Measurements from ENCODE around the gene MAMDC4. TPM values are rescaled to one million over a fixed set of nuclear protein-coding genes. Genes with fewer than 3 reads are reported as not detected.
"Not testable (repeated sequence)": the region's sequence is repeated elsewhere in the genome, so short reads cannot be mapped to it uniquely, and the experiment has no call there.

The MAMDC4 gene
- total and polyA plus RNA-seq, 3 donors from 2014 or later: 8.1 to 21.9 (median 18.3) TPM

DNA sequence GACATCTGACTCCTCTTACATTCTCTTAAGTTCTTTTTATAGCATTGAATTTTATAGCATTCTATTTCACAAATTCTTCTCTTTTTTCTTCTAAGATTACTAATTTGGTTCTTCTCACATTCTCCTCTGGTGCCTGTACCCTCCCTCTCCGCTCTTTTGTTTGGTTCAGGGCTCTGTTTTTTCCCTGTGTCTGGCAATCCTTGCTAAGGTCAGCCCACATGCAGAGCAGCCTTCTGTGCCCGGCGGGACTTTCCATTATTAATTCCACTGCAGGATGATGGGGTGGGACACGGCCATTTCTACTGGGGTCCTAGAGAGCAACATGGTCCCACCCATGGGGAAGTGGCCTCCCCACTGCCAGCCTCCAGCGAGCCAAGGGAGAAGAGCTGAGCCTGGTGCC lies 24.3 kb downstream of the MAMDC4 start:
- Histone ChIP-seq H3K4me3 (no peak overlapping the region), H3K9me3 (no peaks in the 10 kb centered on the region), H3K4me1 (no peaks in the 10 kb centered on the region), H3K36me3 (ENCODE audit: low read depth, missing control alignments) (no peaks in the 10 kb centered on the region), H3K27ac (no peak overlapping the region), H3K27me3 (no peaks in the 10 kb centered on the region)
- DNase-seq: no peak
- WGBS, 2 donors: 86 to 92% methylated on average over 5 of the region's 5 CpGs
- TF ChIP-seq, protein P1, sequence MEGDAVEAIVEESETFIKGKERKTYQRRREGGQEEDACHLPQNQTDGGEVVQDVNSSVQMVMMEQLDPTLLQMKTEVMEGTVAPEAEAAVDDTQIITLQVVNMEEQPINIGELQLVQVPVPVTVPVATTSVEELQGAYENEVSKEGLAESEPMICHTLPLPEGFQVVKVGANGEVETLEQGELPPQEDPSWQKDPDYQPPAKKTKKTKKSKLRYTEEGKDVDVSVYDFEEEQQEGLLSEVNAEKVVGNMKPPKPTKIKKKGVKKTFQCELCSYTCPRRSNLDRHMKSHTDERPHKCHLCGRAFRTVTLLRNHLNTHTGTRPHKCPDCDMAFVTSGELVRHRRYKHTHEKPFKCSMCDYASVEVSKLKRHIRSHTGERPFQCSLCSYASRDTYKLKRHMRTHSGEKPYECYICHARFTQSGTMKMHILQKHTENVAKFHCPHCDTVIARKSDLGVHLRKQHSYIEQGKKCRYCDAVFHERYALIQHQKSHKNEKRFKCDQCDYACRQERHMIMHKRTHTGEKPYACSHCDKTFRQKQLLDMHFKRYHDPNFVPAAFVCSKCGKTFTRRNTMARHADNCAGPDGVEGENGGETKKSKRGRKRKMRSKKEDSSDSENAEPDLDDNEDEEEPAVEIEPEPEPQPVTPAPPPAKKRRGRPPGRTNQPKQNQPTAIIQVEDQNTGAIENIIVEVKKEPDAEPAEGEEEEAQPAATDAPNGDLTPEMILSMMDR (IDR thresholded peaks at IDR 0.05): no peak
- intact Hi-C loops (cut with DNase I; ENCODE audit: low total_unique reads): no loop called here

DNA sequence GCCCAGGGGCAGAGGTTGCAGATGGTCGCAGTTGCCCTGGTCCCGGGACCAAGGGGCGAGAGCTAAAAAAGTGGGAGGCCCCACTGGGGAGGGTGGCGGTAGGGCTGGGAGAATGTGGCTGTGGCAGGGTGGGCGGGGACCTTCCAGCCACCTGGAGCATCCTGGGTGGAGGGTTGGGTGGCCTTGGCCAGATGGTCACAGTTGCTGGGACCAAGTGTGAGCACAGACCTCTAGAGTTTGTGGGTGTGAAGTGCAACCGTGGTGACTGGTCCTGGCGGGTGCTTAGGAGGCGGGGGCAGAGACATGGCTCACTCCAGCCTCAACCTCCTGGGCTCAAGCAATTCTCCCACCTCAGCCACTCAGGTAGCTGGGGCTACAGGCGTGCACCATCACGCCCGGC lies 28.5 kb downstream of the MAMDC4 start:
- no peak overlapping the region for H3K27ac ChIP-seq
- TF ChIP-seq, protein P1 (IDR thresholded peaks at IDR 0.05): no peak
- TF ChIP-seq POLR2A (IDR thresholded peaks at IDR 0.05): no peak
- intact Hi-C loops (cut with DNase I; ENCODE audit: low total_unique reads): no loop called here
- WGBS, 2 donors: 85% methylated on average over 11 of the region's 11 CpGs
- no peaks in the 10 kb centered on the region for H3K36me3 ChIP-seq (ENCODE audit: low read depth, missing control alignments)
- H3K4me1 ChIP-seq: no peaks in the 10 kb centered on the region
- no peaks in the 10 kb centered on the region for H3K9me3 ChIP-seq
- no peaks in the 10 kb centered on the region for H3K27me3 ChIP-seq
- no peak for DNase-seq
- no peak overlapping the region for H3K4me3 ChIP-seq

DNA sequence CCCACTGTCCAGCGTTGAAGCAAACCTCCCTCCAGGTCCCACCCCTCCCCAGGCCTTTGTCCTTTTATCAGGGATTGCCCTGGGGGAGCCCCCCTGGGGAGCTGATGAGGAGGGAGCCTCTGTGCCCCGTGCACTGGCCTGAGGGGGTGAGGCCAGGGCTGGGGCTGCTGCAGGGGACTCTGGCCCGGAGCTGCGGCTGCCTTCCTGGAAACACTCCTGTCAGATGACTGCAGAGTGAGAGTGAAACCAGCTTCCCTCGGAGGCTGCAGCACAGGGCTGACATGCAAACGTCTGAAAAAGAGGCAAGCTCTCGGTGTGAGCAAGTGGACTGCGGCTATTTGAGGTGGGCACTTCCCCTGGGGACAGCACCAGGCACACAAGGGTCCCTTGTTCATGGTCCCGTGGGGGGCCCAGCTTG lies 29.6 kb downstream of the MAMDC4 start:
- DNase-seq: no peak
- 30 to 38% methylated on average over 7 to 9 of the region's 9 CpGs for WGBS, 2 donors
- TF ChIP-seq, protein P1 (IDR thresholded peaks at IDR 0.05): no peak

DNA sequence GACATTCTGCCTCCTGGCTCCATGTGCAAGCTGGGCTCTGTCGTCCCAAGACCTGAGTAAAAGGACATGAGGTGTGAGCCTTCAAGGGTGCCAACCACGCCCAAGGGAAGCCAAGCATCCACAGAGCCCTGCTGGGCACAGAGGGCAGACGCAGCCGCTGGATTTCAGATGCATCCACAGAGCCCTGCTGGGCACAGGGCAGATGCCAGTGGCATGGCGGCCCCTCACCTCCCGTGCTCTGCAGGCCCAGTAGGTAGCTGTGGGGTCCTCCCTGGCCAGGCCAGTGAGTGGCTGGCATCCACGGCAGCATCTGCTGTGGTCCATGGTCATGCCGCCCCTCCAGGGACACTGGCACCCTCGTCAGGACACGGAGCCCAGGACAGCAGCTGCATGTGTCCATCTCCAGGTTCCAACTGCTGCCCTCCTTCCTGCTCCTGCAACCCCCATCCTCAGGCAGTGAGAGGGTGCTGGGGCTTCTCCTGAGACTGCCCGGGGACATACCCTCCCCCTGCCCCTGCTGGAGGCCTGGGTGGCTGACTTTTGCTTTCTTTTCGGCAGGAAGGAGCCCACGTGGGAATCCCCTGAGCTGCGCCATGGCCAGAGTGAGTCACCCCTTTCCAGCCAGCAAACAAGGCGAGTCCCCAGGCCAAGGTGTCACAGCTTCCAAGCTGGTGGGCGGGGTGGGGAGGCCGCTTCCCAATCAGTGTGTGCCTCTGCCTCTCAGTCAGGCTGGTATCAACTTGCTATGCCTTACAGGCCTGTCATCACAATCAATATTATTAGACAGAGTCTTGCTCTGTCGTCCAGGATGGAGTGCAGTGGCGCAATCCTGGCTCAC lies 30.2 kb downstream of the MAMDC4 start:
- TF ChIP-seq, protein P1 (IDR thresholded peaks at IDR 0.05): no peak
- no peak for TF ChIP-seq POLR2A (IDR thresholded peaks at IDR 0.05)
- intact Hi-C loops (cut with DNase I; ENCODE audit: low total_unique reads): no loop called here
- WGBS, 2 donors: 69 to 75% methylated on average over 10 to 19 of the region's 19 CpGs
- no peaks in the 10 kb centered on the region for H3K27me3 ChIP-seq
- H3K27ac ChIP-seq: no peak overlapping the region
- DNase-seq: no peak
- no peaks in the 10 kb centered on the region for H3K36me3 ChIP-seq (ENCODE audit: low read depth, missing control alignments)
- H3K4me1 ChIP-seq: peaks cover 4% of the 10 kb centered on the region
- no peaks in the 10 kb centered on the region for H3K9me3 ChIP-seq
- H3K4me3 ChIP-seq: no peak overlapping the region

More for the DNA sequence above, 29.6 kb downstream of the MAMDC4 start:
- intact Hi-C loops (cut with DNase I; ENCODE audit: low total_unique reads): no loop called here
- no peaks in the 10 kb centered on the region for H3K9me3 ChIP-seq
- no peak overlapping the region for H3K4me3 ChIP-seq
- H3K4me1 ChIP-seq: no peaks in the 10 kb centered on the region
- no peaks in the 10 kb centered on the region for H3K36me3 ChIP-seq (ENCODE audit: low read depth, missing control alignments)
- no peak overlapping the region for H3K27ac ChIP-seq
- no peaks in the 10 kb centered on the region for H3K27me3 ChIP-seq

DNA sequence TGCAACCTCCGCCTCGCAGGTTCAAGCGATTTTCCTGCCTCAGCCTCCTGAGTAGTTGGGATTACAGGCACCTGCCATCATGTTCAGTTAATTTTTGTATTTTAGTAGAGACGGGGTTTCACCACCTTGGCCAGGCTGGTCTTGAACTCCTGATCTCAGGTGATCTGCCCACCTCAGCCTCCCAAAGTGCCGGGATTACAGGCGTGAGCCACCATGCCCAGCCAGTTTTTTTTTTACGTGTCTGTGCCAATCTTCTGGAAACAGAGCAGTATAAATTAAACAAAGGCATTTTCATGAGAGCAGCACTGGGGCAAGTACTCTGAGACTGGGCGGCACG lies 30.8 kb downstream of the MAMDC4 start:
- H3K27ac ChIP-seq; H3K36me3 ChIP-seq (ENCODE audit: low read depth, missing control alignments); DNase-seq; intact Hi-C loops (cut with DNase I; ENCODE audit: low total_unique reads); H3K27me3 ChIP-seq; H3K9me3 ChIP-seq; H3K4me3 ChIP-seq; H3K4me1 ChIP-seq: not testable (repeated sequence)
- 80 to 89% methylated on average over 9 of the region's 9 CpGs for WGBS, 2 donors

DNA sequence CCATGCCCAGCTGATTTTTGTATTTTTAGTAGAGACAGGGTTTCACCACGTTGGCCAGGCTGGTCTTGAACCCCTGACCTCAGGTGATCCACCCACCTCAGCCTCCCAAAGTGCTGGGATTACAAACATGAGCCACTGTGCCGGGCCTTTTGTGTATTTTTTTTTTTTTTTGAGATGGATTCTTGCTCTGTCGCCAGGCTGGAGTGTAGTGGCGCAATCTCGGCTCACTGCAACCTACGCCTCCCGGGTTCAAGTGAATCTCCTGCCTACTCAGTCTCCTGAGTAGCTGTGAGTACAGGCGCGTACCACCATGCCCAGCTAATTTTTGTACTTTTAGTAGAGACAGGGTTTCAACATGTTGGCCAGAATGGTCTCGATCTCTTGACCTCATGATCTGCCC lies 31.5 kb downstream of the MAMDC4 start:
- WGBS, 2 donors: 89 to 95% methylated on average over 10 of the region's 10 CpGs

More for the DNA sequence above, 31.5 kb downstream of the MAMDC4 start:
- DNase-seq; H3K4me1 ChIP-seq; H3K4me3 ChIP-seq; intact Hi-C loops (cut with DNase I; ENCODE audit: low total_unique reads); H3K36me3 ChIP-seq (ENCODE audit: low read depth, missing control alignments); H3K27me3 ChIP-seq; H3K9me3 ChIP-seq; H3K27ac ChIP-seq: not testable (repeated sequence)
